Caco-2 (cell line): ENCODE measurements around the gene S100A6. TPM values are rescaled to one million over a fixed set of nuclear protein-coding genes. Genes with fewer than 3 reads are reported as not detected.

Source experiments
- BruUV-seq: library from RNA; stranded (reverse); fragments of 400-500 nt; replicated peaks from 2 replicates; lab custom pipeline; 2021; lab: Mats Ljungman, UMichigan
- CTCF ChIA-PET: fragments of 300-600 bp; sonication (Branson Sonifier 250); formaldehyde crosslinking; loops from one replicate; lab custom pipeline; 2022; ENCODE audit warnings: antibody characterized with exemption; lab: Charles Lee
- POLR2A ChIA-PET: fragments of 300-600 bp; sonication (Branson Sonifier 250); formaldehyde crosslinking; loops from one replicate; lab custom pipeline; 2022; ENCODE audit warnings: antibody characterized with exemption; lab: Charles Lee
- DNase-seq, 2 experiments: peaks; one replicate each; pipeline versions ENCODE4 v3.0.0 to v3.0.0-alpha.2; 2020 to 2022
- H3K27me3 ChIP-seq: replicated peaks from 2 replicates; pipeline ENCODE4 v1.6.0; 2011; ENCODE audit warnings: low read length; ENCODE audit not compliant: control insufficient read depth, insufficient read depth
- H3K36me3 ChIP-seq: 2 replicates; pipeline ENCODE4 v1.5.1; 2011; ENCODE audit warnings: low read length; ENCODE audit not compliant: control insufficient read depth, insufficient read depth
- H3K4me1 ChIP-seq: fragments of 250-450 bp; sonication (Bioruptor Pico); 2 replicates; pipeline ENCODE4 v1.5.1; 2020; ENCODE audit warnings: mild to moderate bottlenecking
- H3K4me3 ChIP-seq: 2 replicates; pipeline ENCODE4 v1.5.1; 2011; ENCODE audit warnings: low read depth, mild to moderate bottlenecking, control low read depth, low read length
- H3K9me3 ChIP-seq: fragments of 250-450 bp; sonication (Bioruptor Pico); 2 replicates; pipeline ENCODE4 v1.5.1; 2020; ENCODE audit warnings: mild to moderate bottlenecking, moderate library complexity
- H3K27ac Mint-ChIP-seq: one replicate; pipeline ENCODE4 v1.8.0; 2022; ENCODE audit warnings: mixed read lengths; ENCODE audit not compliant: unreplicated experiment
- H3K27me3 Mint-ChIP-seq: one replicate; pipeline ENCODE4 v1.8.0; 2022; ENCODE audit warnings: mixed read lengths; ENCODE audit not compliant: insufficient read depth, unreplicated experiment
- H3K36me3 Mint-ChIP-seq: one replicate; pipeline ENCODE4 v1.8.0; 2022; ENCODE audit warnings: mild to moderate bottlenecking, mixed read lengths; ENCODE audit not compliant: insufficient read depth, unreplicated experiment
- H3K4me1 Mint-ChIP-seq: one replicate; pipeline ENCODE4 v1.8.0; 2022; ENCODE audit warnings: low read depth, mixed read lengths; ENCODE audit not compliant: unreplicated experiment
- H3K4me3 Mint-ChIP-seq: one replicate; pipeline ENCODE4 v1.8.0; 2022; ENCODE audit warnings: mild to moderate bottlenecking, moderate library complexity, mixed read lengths; ENCODE audit not compliant: unreplicated experiment
- H3K9me3 Mint-ChIP-seq: one replicate; pipeline ENCODE4 v1.8.0; 2022; ENCODE audit warnings: mixed read lengths; ENCODE audit not compliant: unreplicated experiment
- CTCF ChIP-seq, 2 experiments: fragments of 200-600 bp in 1 of 2; IDR thresholded peaks; 1 replicate in 1 of 2; 2 replicates in 1 of 2; pipeline versions ENCODE4 v1.5.1 to v1.8.0; 2011 to 2022; ENCODE audit warnings: antibody characterized with exemption in 1 of 2, control low read depth in 1 of 2, inconsistent platforms in 1 of 2, low read depth in 1 of 2, low read length in 1 of 2, mild to moderate bottlenecking in 1 of 2, moderate library complexity in 1 of 2; ENCODE audit not compliant: insufficient read depth in 1 of 2, severe bottlenecking in 1 of 2, unreplicated experiment in 1 of 2
- intact Hi-C: fragments of 100-400 bp; cut with micrococcal nuclease; formaldehyde crosslinking; loops from one replicate; pipeline ENCODE4 v1.10.0; 2022; ENCODE audit not compliant: unreplicated experiment
- total RNA-seq: library from RNA; stranded (reverse); gene quantifications from 2 replicates; pipeline ENCODE4 v1.2.3, GENCODE V29; 2022

The S100A6 gene
- total RNA-seq, 1 experiment from 2014 or later = 432 TPM

DNA sequence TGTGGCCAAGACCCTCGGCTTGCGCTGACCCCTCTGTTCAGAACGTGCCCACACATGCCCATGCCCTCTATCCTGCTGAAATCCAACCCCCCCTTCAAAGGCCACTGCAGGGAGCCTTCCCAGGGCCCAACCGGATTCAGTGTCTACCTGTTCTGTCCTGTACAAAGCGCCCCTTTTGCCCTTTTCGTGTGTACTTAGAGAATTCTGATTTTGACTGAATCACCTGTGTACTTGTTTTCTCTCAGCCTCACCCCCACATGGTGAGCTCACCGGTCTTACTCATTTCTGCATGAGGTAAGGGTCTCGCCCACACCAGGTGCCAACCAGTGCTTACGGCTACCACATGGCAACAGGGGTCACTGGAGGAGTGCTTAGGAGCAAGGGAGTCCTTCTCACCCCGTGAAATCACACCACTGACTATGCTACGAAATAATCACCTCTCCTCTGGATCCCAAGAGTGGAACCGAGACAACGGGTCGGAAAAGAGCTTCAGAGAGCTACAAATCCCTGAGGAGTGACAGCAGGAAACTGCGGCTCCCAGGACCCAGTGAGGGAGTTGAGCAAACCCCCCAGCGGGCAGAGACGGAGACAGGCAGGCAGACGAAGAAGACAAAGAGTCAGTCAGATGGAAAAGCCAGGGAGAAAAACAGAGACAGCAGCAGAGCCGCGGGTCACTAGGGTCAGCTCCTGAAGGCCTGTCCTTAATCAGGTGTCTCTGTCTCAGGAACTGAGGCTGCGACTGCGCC, 32.0 kb upstream of the S100A6 start:
- H3K9me3 Mint-ChIP-seq = no peaks in the 10 kb centered on the region
- Histone ChIP-seq H3K36me3 (no peaks in the 10 kb centered on the region), H3K27me3 (no peaks in the 10 kb centered on the region), H3K9me3 (no peaks in the 10 kb centered on the region), H3K4me1 (peaks cover 63% of the 10 kb centered on the region), H3K4me3 (no peak overlapping the region)
- no peaks in the 10 kb centered on the region for H3K27me3 Mint-ChIP-seq
- H3K36me3 Mint-ChIP-seq = peaks cover 15% of the 10 kb centered on the region
- H3K4me3 Mint-ChIP-seq = peak overlapping the region; percentile 46
- ChIA-PET POLR2A (interaction anchor here (0.6 to 1.7 kb wide), 5 partner anchors 11 to 60 kb away, joined by 3 to 6 read pairs (median 5); partner anchors contain the start of genes S100A13, S100A14, S100A16 and S100A4), CTCF (interaction anchor here (0.7 to 2.0 kb wide), 12 partner anchors 10 to 59 kb away, joined by 3 to 22 read pairs (median 7); partner anchors contain the start of genes S100A13, S100A16, S100A4 and S100A6)
- DNase-seq = no peak
- BruUV-seq = TSS peak; percentile 53
- peak overlapping the region; percentile 98 for H3K27ac Mint-ChIP-seq
- intact Hi-C loops = loop anchor here (1.0 to 10.0 kb wide), 3 partner anchors 34 to 213 kb away; partner anchors contain the start of gene S100A9
- TF ChIP-seq CTCF (IDR thresholded peaks at IDR 0.05; ENCODE audit: insufficient read depth in 1 of 2, low read depth in 1 of 2, low read length in 1 of 2, severe bottlenecking in 1 of 2, unreplicated experiment in 1 of 2) = no peak
- peaks cover 64% of the 10 kb centered on the region for H3K4me1 Mint-ChIP-seq

DNA sequence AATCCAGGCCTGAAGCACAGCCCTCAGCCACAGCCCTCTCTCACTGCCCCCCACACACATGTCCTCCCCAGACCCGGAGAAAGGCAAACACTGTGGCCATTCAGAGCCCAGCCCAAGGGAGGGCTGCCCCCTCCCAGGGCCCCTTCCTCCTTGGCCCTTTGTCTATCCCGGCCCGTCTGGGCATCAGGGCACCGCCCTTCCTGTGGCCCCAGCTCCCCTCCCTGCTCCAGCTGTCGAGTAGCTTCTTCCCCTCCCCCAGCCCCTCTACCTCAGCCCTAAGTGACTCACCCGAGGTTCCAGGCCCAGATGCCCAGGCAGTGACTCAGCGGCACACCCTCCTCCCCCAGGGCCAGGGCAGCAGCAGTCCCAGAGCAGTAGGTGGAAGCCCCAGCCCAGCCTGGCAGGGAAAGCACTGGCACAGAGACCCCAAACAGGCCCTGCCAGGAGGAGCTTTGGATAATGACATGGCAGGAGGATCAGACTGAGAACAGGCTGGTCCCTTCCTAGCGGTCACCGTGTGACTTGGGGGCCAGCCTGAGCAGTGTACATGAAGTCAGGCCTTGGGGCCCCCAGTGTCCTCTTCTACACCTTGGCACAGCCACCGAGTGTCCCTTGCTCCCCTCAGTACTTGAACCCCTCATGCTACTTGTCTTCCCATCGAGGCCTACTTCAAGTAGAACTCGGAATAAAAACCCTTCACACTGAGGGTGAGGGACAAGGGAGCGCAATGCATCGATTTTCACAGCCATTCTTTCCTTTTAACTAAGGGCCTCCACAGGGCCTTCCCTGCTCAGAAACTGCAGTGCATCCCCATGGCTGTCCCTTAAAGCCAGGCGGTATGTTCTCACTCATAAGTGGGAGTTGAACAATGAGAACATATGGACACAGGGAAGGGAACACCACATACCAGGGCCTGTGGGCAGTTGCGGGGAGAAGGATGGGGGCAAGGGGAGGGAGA, 30.9 kb upstream of the S100A6 start:
- H3K36me3 Mint-ChIP-seq = peaks cover 15% of the 10 kb centered on the region
- no peaks in the 10 kb centered on the region for H3K9me3 ChIP-seq
- H3K4me3 ChIP-seq = no peak overlapping the region
- H3K4me1 Mint-ChIP-seq = peaks cover 60% of the 10 kb centered on the region
- TSS peak; percentile 97 for BruUV-seq
- no peaks in the 10 kb centered on the region for H3K27me3 ChIP-seq
- peak overlapping the region; percentile 8 for H3K4me3 Mint-ChIP-seq
- H3K27me3 Mint-ChIP-seq = no peaks in the 10 kb centered on the region
- intact Hi-C loops = loop anchor here (1.0 to 10.0 kb wide), 3 partner anchors 12 to 212 kb away; partner anchors contain the start of genes S100A4 and S100A9
- H3K9me3 Mint-ChIP-seq = no peaks in the 10 kb centered on the region
- ChIA-PET CTCF (interaction anchor here (0.6 to 1.2 kb wide), 15 partner anchors 9 to 226 kb away, joined by 3 to 9 read pairs (median 5); partner anchors contain the start of genes CHTOP, S100A13, S100A16 and S100A6), POLR2A (interaction anchor here (0.5 to 1.5 kb wide), 16 partner anchors 9 to 411 kb away, joined by 3 to 14 read pairs (median 6); partner anchors contain the start of genes CHTOP, JTB, S100A13 and S100A14)
- peak; percentile 95 to 98 for DNase-seq
- no peak for TF ChIP-seq CTCF (IDR thresholded peaks at IDR 0.05; ENCODE audit: insufficient read depth in 1 of 2, low read depth in 1 of 2, low read length in 1 of 2, severe bottlenecking in 1 of 2, unreplicated experiment in 1 of 2)
- no peaks in the 10 kb centered on the region for H3K36me3 ChIP-seq
- peaks cover 60% of the 10 kb centered on the region for H3K4me1 ChIP-seq
- peak overlapping the region; percentile 98 for H3K27ac Mint-ChIP-seq
